HepG2 (cell line): ENCODE measurements around the gene GPBAR1. TPM values are rescaled to one million over a fixed set of nuclear protein-coding genes. Genes with fewer than 3 reads are reported as not detected.
A peak's percentile ranks its signal among the peaks of the same experiment; 100 is the strongest.

Source experiments
- ATF7 ChIP-seq, 2 experiments: fragments of 450-650 bp in 1 of 2; sonication (generic) in 1 of 2; formaldehyde crosslinking in 1 of 2; IDR thresholded peaks; 2 replicates each; pipeline versions ENCODE4 v1.4.0 to v1.6.1; 2016 to 2020; ENCODE audit warnings: antibody characterized with exemption in 1 of 2, mild to moderate bottlenecking in 1 of 2, missing genetic modification reagents in 1 of 2
- BRCA1 ChIP-seq: sonication (generic); formaldehyde crosslinking; IDR thresholded peaks from 2 replicates; pipeline ENCODE4 v1.4.0; 2020; ENCODE audit warnings: missing genetic modification reagents
- EEA1 ChIP-seq: sonication (generic); formaldehyde crosslinking; IDR thresholded peaks from 2 replicates; pipeline ENCODE4 v1.5.1; 2020; ENCODE audit warnings: mild to moderate bottlenecking, missing genetic modification reagents, borderline replicate concordance
- FOXP1 ChIP-seq, 2 experiments: fragments of 450-650 bp in 1 of 2; IDR thresholded peaks; 2 replicates each; pipeline ENCODE4 v1.6.1; 2017 to 2018; ENCODE audit warnings: antibody characterized with exemption in 1 of 2
- GLI4 ChIP-seq: sonication (generic); formaldehyde crosslinking; IDR thresholded peaks from 2 replicates; pipeline ENCODE4 v1.5.1; 2020; ENCODE audit warnings: missing genetic modification reagents, mild to moderate bottlenecking, moderate library complexity, borderline replicate concordance
- GPN1 ChIP-seq: sonication (generic); formaldehyde crosslinking; IDR thresholded peaks from 2 replicates; pipeline ENCODE4 v1.5.1; 2020; ENCODE audit warnings: missing genetic modification reagents, borderline replicate concordance
- HCFC1 ChIP-seq: fragments of 150-350 bp; IDR thresholded peaks from 2 replicates; pipeline ENCODE4 v1.6.1; 2014; ENCODE audit warnings: low read depth, low read length
- HOMEZ ChIP-seq: IDR thresholded peaks from 2 replicates; pipeline ENCODE4 v1.6.1; 2016; ENCODE audit warnings: low read depth
- LCORL ChIP-seq, 2 experiments: fragments of 450-650 bp in 1 of 2; sonication (generic) in 1 of 2; formaldehyde crosslinking in 1 of 2; IDR thresholded peaks; 2 replicates each; pipeline versions ENCODE4 v1.5.0 to v1.6.1; 2017 to 2020; ENCODE audit warnings: antibody characterized with exemption in 1 of 2, missing genetic modification reagents in 1 of 2
- SIN3A ChIP-seq: IDR thresholded peaks from 2 replicates; pipeline ENCODE4 v1.6.1; 2011; ENCODE audit warnings: low read depth, mild to moderate bottlenecking, control low read depth, low read length, borderline replicate concordance
- SP140L ChIP-seq: sonication (generic); formaldehyde crosslinking; IDR thresholded peaks from 2 replicates; pipeline ENCODE4 v1.4.0; 2020; ENCODE audit warnings: missing genetic modification reagents, borderline replicate concordance
- SSRP1 ChIP-seq: IDR thresholded peaks from 2 replicates; pipeline ENCODE4 v1.6.1; 2016; ENCODE audit warnings: control low read depth
- ZBTB38 ChIP-seq: sonication (generic); formaldehyde crosslinking; IDR thresholded peaks from 2 replicates; pipeline ENCODE4 v1.5.1; 2020; ENCODE audit warnings: mild to moderate bottlenecking, missing genetic modification reagents
- ZIK1 ChIP-seq: sonication (generic); formaldehyde crosslinking; IDR thresholded peaks from 2 replicates; pipeline ENCODE4 v1.5.0; 2020; ENCODE audit warnings: mild to moderate bottlenecking, low read depth, missing genetic modification reagents, borderline replicate concordance
- ZNF274 ChIP-seq: sonication (generic); formaldehyde crosslinking; IDR thresholded peaks from 2 replicates; pipeline ENCODE4 v1.5.1; 2020; ENCODE audit warnings: mild to moderate bottlenecking, missing genetic modification reagents
- polyA plus RNA-seq, 8 experiments: library from polyadenylated mRNA; depleted of rRNA in 3 of 8; stranded (reverse) in 7 of 8; unstranded in 1 of 8; fragments of >200 nt; fragmentation: Illumina TruSeq in 4 of 8; extraction: Trizol in 4 of 8; gene quantifications; 2 replicates each; pipeline versions ENCODE4 v1.2.1 to v1.2.3, GENCODE V29; 2011 to 2016; ENCODE audit warnings: low read depth in 4 of 8, missing spikeins in 1 of 8, mixed read lengths in 1 of 8; ENCODE audit not compliant: insufficient read depth in 1 of 8
- total RNA-seq, 5 experiments: library from RNA; depleted of rRNA; stranded (reverse); fragments of >200 nt; fragmentation: Illumina TruSeq; extraction: Trizol; gene quantifications; 2 replicates each; pipeline ENCODE4 v1.2.3, GENCODE V29; 2016; ENCODE audit warnings: low read depth in 1 of 5
- TF ChIP-seq, protein P1 (sequence below): sonication (generic); formaldehyde crosslinking; IDR thresholded peaks from 2 replicates; pipeline ENCODE4 v1.4.0; 2020; ENCODE audit warnings: mild to moderate bottlenecking, missing genetic modification reagents
- TF ChIP-seq, protein P2 (sequence below): sonication (generic); formaldehyde crosslinking; IDR thresholded peaks from 2 replicates; pipeline ENCODE4 v1.8.1; 2022; ENCODE audit warnings: low read depth, mild to moderate bottlenecking, missing genetic modification reagents
- TF ChIP-seq, protein P3 (sequence below): sonication (generic); formaldehyde crosslinking; IDR thresholded peaks from 2 replicates; pipeline ENCODE4 v1.5.0; 2020; ENCODE audit warnings: missing genetic modification reagents
- TF ChIP-seq, protein P4 (sequence below): sonication (generic); formaldehyde crosslinking; IDR thresholded peaks from 2 replicates; pipeline ENCODE4 v1.8.1; 2023; ENCODE audit warnings: mild to moderate bottlenecking, missing genetic modification reagents, borderline replicate concordance
- TF ChIP-seq, protein P5 (sequence below): IDR thresholded peaks from 2 replicates; pipeline ENCODE4 v1.6.1; 2012; ENCODE audit warnings: low read depth, low read length, improper control_type of control experiment

GPBAR1 gene
- total and polyA plus RNA-seq, 2 of the 13 experiments (the other 11 are each of a cell fraction or from before 2014, with no cell fraction given) = 0.05 to 0.09 TPM

DNA sequence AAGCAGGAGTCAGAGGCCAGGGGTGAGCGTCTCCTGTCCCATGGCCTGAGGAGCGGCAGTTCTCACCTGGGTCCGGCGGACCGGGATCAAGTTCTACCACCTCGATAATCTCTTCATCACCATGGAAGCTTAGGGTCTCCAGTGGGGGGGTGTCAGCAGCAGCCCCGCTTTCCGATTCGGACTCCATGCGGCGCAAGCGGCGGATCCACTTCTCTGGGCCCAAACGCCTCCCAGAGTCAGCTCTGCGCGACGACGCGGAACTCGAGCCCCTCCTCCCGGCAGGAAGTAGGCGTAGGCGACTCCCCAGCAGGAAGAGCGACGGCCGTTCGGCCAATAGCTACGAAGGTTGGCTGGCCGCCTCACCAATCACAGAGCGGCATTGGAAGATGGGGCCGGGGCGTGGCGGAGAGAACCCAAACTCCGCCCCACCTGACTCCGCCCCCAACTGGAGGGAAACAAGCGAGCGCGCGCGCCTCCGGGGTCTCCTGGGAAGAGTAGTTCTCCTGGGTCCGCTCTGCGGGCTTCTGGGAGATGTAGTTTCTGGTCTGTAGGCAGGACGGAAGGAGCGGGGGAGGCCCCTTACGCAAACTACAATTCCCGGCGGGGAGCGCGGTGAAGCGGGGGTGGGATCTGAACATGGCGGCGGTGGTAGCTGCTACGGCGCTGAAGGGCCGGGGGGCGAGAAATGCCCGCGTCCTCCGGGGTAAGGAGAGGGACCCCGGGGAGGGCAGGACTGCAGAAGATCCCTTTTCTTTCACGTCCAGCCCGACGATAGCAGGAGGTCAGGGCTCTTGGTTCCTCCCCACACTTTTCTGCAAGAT is 9.3 kb downstream of the GPBAR1 start, which contains the start of the genes AAMP and PNKD (continued):
- TF ChIP-seq GPN1 = no peak
- TF ChIP-seq GLI4 (CRISPR knock-in tag) = 0 out of 2 replicates have a peak, but pooled peaks have one; percentile 53
- TF ChIP-seq, protein P1, sequence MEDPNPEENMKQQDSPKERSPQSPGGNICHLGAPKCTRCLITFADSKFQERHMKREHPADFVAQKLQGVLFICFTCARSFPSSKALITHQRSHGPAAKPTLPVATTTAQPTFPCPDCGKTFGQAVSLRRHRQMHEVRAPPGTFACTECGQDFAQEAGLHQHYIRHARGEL (CRISPR knock-in tag) = no peak
- peak; percentile 83; the same call in 1 of the 2 replicates for TF ChIP-seq BRCA1 (CRISPR knock-in tag)
- TF ChIP-seq, protein P2, sequence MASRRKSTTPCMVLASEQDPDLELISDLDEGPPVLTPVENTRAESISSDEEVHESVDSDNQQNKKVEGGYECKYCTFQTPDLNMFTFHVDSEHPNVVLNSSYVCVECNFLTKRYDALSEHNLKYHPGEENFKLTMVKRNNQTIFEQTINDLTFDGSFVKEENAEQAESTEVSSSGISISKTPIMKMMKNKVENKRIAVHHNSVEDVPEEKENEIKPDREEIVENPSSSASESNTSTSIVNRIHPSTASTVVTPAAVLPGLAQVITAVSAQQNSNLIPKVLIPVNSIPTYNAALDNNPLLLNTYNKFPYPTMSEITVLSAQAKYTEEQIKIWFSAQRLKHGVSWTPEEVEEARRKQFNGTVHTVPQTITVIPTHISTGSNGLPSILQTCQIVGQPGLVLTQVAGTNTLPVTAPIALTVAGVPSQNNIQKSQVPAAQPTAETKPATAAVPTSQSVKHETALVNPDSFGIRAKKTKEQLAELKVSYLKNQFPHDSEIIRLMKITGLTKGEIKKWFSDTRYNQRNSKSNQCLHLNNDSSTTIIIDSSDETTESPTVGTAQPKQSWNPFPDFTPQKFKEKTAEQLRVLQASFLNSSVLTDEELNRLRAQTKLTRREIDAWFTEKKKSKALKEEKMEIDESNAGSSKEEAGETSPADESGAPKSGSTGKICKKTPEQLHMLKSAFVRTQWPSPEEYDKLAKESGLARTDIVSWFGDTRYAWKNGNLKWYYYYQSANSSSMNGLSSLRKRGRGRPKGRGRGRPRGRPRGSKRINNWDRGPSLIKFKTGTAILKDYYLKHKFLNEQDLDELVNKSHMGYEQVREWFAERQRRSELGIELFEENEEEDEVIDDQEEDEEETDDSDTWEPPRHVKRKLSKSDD (CRISPR knock-in tag) = no peak; the same call in 1 of the 2 replicates
- TF ChIP-seq, protein P3, sequence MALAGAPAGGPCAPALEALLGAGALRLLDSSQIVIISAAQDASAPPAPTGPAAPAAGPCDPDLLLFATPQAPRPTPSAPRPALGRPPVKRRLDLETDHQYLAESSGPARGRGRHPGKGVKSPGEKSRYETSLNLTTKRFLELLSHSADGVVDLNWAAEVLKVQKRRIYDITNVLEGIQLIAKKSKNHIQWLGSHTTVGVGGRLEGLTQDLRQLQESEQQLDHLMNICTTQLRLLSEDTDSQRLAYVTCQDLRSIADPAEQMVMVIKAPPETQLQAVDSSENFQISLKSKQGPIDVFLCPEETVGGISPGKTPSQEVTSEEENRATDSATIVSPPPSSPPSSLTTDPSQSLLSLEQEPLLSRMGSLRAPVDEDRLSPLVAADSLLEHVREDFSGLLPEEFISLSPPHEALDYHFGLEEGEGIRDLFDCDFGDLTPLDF (CRISPR knock-in tag) = peak; percentile 97
- no peak for TF ChIP-seq ZBTB38 (CRISPR knock-in tag)
- peak; percentile 96 for TF ChIP-seq EEA1 (CRISPR knock-in tag)
- TF ChIP-seq ZIK1 = no peak
- TF ChIP-seq SIN3A = peak; percentile 47; the same call in 1 of the 2 replicates
- TF ChIP-seq HOMEZ (CRISPR knock-in tag) = peak; percentile 49; the same call in 1 of the 2 replicates
- TF ChIP-seq SSRP1 (CRISPR knock-in tag) = no peak
- peak; percentile 59; the same call in 1 of the 2 replicates for TF ChIP-seq SP140L (CRISPR knock-in tag)
- TF ChIP-seq HCFC1 = peak; percentile 99
- no peak for TF ChIP-seq FOXP1 (IDR thresholded peaks at IDR 0.05)
- peak; percentile 12; the same call in 1 of the 2 replicates for TF ChIP-seq FOXP1 (CRISPR knock-in tag; IDR thresholded peaks at IDR 0.05)
- TF ChIP-seq ZNF274 (CRISPR knock-in tag) = no peak; the same call in 1 of the 2 replicates
- TF ChIP-seq ATF7 (IDR thresholded peaks at IDR 0.05) = no peak
- peak; percentile 50 for TF ChIP-seq ATF7 (CRISPR knock-in tag; IDR thresholded peaks at IDR 0.05)
- TF ChIP-seq, protein P4, sequence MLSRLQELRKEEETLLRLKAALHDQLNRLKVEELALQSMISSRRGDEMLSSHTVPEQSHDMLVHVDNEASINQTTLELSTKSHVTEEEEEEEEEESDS (CRISPR knock-in tag) = no peak
- no peak for TF ChIP-seq LCORL (IDR thresholded peaks at IDR 0.05)
- TF ChIP-seq LCORL (CRISPR knock-in tag; IDR thresholded peaks at IDR 0.05) = peak; percentile 14; the same call in 1 of the 2 replicates
- TF ChIP-seq, protein P5, sequence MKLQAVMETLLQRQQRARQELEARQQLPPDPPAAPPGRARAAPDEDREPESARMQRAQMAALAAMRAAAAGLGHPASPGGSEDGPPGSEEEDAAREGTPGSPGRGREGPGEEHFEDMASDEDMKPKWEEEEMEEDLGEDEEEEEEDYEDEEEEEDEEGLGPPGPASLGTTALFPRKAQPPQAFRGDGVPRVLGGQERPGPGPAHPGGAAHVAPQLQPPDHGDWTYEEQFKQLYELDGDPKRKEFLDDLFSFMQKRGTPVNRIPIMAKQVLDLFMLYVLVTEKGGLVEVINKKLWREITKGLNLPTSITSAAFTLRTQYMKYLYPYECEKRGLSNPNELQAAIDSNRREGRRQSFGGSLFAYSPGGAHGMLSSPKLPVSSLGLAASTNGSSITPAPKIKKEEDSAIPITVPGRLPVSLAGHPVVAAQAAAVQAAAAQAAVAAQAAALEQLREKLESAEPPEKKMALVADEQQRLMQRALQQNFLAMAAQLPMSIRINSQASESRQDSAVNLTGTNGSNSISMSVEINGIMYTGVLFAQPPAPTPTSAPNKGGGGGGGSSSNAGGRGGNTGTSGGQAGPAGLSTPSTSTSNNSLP = no peak
